GM12892 (cell line): ENCODE measurements around the gene GLIS1.

Experiments used
- POLR2A ChIP-seq: IDR thresholded peaks from 2 replicates; pipeline ENCODE4 v1.6.1; 2011; ENCODE audit warnings: low read depth, low read length, control low read depth
- POLR2AphosphoS5 ChIP-seq: IDR thresholded peaks from 2 replicates; pipeline ENCODE4 v1.6.1; 2011; ENCODE audit warnings: low read depth, low read length, control low read depth

- TF ChIP-seq POLR2A (no peak), POLR2AphosphoS5 (no peak)
Observed at GRCh38 chr1:53694718-53695091, 44.3 kb downstream of the GLIS1 start.
